HG02852 (cell line): ENCODE measurements around the gene GSTT2.
A peak's percentile ranks its signal among the peaks of the same experiment; 100 is the strongest.
"Not testable (repeated sequence)": the region's sequence is repeated elsewhere in the genome, so short reads cannot be mapped to it uniquely, and the experiment has no call there.

ENCODE experiments used
- ATAC-seq: cut with Tn5 transposase; IDR thresholded peaks from one replicate; pipeline ENCODE4 v1.9.1; 2021; ENCODE audit warnings: mild to moderate bottlenecking, moderate library complexity; ENCODE audit not compliant: unreplicated experiment

Gene GSTT2

DNA sequence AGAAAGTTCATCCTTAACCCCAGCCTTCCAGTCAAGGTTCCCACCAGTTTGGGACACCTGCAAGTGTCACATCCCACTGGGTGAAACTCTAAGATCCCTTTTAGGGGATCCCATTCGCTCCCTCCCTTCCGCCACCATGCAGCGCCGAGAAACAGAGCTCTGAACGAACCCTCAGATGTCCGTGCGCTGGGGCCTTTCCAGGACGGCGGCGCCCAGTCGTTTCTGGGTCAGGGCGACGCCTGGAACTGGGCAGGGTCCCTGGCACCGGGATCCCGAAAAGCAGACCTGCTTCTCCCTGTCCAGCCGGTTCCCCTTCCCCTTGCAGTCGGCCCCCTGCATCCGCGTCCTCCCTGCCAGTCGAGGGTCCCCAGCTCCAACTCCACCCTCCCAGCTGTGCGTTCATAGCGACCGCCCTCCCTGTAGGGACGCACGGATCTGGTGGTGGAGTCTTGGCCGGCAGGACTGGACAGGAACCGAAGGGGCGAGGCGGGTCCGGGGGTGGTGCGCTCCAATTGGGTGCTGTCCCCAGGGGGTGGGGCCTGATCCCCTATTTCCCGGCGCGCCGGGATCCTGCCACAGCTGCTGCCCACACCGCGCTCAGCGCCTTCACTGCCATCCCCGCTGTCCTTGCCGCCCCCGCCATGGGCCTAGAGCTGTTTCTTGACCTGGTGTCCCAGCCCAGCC is at the start of gene GSTT2:
Gene GSTT2 (plus strand): TSS at position 578 of the 684 bp plus-strand sequence.
- not testable (repeated sequence) for ATAC-seq

GRCh38 chr22:23938328-23939016 is 41.5 kb upstream of the GSTT2 start:
- ATAC-seq, result no peak

- no peak for ATAC-seq
These were observed 40.9 kb upstream of the GSTT2 start for GRCh38 chr22:23939017-23939357.

DNA sequence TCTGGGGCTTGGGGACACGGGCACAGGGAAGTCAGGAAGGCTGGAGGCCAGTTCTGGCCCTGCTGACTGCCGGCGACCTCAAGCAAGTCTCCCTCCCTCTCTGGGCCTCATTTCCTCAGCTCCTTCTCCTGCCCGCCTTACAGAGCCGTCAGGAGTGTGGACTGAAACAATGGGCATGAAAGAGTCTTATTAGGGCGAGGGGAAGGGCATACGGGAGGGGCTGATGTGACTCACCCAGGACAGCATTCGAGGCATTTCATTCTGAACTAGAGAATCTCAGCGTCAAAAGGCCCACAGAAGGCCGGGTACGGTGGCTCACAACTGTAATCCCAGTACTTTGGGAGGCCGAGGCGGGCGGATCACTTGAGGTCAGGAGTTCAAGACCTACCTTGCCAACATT is 39.8 kb upstream of the GSTT2 start:
- ATAC-seq, result not testable (repeated sequence)

- not testable (repeated sequence) for ATAC-seq
These were observed 32.5 kb upstream of the GSTT2 start for GRCh38 chr22:23947391-23947790.

GRCh38 chr22:23949764-23950163 is 30.2 kb upstream of the GSTT2 start:
- not testable (repeated sequence) for ATAC-seq

DNA sequence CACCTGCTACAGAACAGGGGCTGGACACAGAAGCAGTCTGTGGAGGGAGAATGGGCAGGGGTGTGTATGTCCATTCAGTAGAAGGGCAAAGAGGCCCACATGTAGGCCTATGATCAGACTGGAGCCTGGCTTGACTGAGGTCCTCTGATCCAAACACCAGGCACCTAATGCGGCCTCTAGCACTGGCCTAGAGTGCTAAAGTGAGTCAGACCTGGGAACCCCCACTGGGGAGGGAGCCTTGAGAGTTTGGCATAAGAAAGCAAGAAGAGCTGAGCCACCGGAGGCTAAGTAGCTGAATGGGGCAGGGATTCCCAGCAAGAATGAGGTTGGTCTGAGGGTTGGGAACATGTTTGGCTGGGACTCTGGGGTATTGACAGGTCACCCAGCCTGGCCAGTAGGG is 28.6 kb upstream of the GSTT2 start:
- ATAC-seq, result not testable (repeated sequence)

- not testable (repeated sequence) for ATAC-seq
These were observed 27.0 kb upstream of the GSTT2 start for GRCh38 chr22:23952794-23953405.

- not testable (repeated sequence) for ATAC-seq
These were observed 26.4 kb upstream of the GSTT2 start for GRCh38 chr22:23953485-23953884.

GRCh38 chr22:23954193-23954990 is 25.5 kb upstream of the GSTT2 start:
- not testable (repeated sequence) for ATAC-seq

DNA sequence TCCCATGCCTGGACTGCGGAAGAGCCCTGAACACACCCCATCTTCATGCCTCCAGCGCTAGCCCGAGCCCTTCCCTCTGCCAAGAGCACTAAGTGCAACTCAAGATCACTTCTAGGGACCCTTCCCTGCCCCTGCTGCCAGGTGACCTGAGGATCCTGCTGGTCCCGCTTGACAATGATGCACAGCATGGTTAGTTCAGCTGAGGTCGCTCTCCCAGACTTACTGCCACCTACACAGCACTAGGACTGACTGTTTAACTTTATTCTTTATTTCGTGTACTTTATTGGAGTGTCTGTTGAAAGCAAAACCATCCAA is 25.0 kb upstream of the GSTT2 start:
- ATAC-seq, result not testable (repeated sequence)

- not testable (repeated sequence) for ATAC-seq
These were observed 24.0 kb upstream of the GSTT2 start for GRCh38 chr22:23955886-23956285.

DNA sequence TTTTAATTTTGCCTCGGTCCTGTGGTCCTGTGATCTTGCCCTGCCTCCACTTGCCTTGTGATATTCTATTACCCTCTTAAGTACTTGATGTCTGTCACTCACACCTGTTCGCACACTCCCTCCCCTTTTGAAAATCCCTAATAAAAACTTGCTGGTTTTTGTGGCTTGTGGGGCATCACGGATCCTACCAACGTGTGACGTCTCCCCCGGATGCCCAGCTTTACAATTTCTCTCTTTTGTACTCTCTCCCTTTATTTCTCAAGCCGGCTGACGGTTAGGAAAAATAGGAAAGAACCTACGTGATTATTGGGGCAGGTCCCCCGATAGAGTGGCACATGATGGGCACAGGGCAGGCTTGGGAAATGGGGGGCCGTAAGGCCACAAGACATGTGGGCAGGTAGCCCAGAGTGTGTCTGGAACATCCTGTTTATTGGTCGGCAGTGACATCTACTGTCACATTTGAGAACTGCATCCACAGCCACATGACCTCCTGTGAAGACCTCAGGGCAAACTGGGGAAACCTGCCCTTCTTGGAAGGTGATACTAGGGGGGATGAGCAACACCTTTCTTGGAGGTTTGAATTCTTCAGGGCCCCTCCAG is 23.5 kb upstream of the GSTT2 start:
- not testable (repeated sequence) for ATAC-seq

DNA sequence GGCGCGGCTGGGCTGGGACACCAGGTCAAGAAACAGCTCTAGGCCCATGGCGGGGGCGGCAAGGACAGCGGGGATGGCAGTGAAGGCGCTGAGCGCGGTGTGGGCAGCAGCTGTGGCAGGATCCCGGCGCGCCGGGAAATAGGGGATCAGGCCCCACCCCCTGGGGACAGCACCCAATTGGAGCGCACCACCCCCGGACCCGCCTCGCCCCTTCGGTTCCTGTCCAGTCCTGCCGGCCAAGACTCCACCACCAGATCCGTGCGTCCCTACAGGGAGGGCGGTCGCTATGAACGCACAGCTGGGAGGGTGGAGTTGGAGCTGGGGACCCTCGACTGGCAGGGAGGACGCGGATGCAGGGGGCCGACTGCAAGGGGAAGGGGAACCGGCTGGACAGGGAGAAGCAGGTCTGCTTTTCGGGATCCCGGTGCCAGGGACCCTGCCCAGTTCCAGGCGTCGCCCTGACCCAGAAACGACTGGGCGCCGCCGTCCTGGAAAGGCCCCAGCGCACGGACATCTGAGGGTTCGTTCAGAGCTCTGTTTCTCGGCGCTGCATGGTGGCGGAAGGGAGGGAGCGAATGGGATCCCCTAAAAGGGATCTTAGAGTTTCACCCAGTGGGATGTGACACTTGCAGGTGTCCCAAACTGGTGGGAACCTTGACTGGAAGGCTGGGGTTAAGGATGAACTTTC is 18.7 kb upstream of the GSTT2 start, which contains the start of gene GSTT2B:
Gene GSTT2B (minus strand): TSS at position 112 of the 688 bp plus-strand sequence. CDS start 64 bp downstream, at position 48.
- ATAC-seq, result not testable (repeated sequence)

- ATAC-seq, result peak; percentile 22
These were observed 13.8 kb upstream of the GSTT2 start for GRCh38 chr22:23966094-23966493.

GRCh38 chr22:23966568-23966967 is 13.4 kb upstream of the GSTT2 start, which contains the start of gene DDTL:
DDTL (plus strand) TSS chr22:23966888; CDS start chr22:23966915, 27 bp downstream.
- ATAC-seq, result peak; percentile 90

DNA sequence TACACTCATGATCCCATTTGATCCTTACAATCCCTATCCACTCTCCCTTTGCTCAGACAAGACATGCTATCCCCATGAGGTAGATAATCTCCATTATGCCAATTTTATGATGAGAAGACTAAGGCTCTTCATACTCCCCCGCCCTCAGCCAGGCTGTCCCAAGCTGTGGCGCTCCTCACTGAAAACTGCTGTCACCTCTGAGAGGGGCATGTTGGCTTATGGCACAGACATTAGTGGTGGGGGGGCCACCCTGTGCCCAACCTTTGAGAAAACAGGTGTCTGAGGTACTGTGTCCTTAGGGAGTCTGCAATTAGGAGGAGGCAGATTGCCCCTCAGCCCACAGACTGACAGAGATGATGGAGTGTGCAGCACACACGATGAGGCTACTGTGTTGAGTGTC is 10.9 kb upstream of the GSTT2 start:
- no peak for ATAC-seq

DNA sequence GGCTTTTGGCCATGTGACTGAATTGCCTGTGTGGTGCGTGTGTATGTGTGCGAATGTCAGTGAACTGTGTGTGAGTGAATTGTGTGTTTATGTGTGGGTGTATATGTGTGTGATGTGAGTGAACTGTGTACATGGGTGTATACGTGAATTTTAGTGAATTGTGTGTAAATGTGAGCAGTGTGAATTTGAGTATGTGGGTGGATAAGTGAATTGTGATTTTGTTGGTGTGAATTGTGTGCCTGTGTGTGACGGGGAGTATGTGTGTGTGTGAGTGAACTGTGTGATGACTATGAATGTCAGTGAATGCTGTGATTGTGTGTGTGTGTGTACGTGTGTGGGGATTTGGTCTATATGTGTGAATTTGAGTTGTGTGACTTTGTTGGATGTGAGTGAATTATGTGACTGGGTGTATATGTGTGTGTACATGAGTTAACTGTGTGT is 9.7 kb upstream of the GSTT2 start:
- no peak for ATAC-seq

DNA sequence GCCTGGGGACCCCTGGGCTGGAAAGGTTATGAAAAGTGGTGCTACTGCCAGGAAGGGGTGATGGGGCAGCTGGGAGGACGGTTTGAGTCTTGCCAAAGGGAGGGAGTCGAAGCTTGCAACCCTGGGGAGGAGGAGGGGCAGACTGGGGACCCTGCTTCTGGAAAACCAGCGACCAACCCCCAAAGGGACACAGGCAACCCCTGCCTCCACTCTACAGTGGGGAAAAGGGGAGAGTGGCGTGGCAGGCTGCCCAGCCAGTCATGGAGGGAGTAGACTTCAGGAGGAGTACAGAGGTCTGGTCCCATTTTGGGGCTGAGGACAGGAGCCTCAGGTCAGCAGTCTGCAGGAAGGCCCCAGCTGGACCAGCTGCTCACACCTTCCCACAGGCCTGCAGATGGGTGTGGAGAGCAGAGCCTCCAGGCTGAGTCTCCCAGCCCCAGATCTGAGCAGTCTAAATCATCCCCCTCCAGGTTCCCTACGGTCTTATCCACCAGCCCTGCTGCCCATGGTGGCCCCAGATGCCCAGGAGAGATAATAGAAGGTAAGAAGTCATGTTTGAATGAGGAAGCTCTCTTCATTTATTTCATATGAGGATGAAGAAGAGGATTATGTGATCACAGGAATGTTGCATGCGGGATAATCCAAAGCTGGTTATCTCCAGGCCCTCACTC is 9.0 kb upstream of the GSTT2 start:
- ATAC-seq, result no peak
